NCI-H2227 treated with DMSO at 0.1 percent for 48 hours (cell line): ENCODE results near the gene STAC2.
"Not testable (repeated sequence)": the region's sequence is repeated elsewhere in the genome, so short reads cannot be mapped to it uniquely, and the experiment has no call there.

Experiments
- DNase-seq: peaks from one replicate; lab custom pipeline; 2025; lab: John Stamatoyannopoulos, UW

Gene STAC2, protein sequence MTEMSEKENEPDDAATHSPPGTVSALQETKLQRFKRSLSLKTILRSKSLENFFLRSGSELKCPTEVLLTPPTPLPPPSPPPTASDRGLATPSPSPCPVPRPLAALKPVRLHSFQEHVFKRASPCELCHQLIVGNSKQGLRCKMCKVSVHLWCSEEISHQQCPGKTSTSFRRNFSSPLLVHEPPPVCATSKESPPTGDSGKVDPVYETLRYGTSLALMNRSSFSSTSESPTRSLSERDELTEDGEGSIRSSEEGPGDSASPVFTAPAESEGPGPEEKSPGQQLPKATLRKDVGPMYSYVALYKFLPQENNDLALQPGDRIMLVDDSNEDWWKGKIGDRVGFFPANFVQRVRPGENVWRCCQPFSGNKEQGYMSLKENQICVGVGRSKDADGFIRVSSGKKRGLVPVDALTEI

DNA sequence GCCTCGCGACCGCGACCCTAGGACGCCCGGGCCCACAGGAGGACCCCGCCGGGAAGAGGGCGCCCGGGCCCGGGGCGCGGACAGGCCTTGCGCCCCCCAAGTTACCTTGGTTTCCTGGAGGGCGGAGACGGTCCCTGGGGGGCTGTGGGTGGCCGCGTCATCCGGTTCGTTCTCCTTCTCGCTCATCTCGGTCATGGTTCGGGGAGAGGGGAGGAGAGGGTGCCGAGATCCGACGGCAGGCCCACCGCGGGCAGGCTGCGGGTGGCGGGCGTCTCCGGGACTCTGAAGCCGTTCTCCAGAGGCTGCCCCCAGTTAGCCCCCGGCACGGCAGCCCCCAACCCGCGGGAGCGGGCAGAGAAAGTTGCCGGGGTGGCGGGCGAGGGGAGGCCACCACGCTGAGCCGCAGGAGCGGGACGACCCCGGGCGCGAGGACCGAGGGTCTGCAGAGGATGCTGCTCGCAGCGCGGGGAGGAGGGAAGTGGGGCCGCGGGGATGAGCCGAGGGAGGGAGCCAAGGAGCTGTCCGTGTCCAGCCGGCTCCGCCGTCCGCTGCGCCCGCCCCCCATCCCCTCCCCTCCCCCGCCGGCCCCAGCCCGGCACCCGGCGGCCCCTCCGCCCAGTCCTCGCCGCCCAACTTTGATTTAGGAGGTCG is at the start of gene STAC2:
TSS of gene STAC2 (minus strand) at position 638 of the 651 bp plus-strand sequence. CDS start at position 195, 443 bp downstream.
- no peak for DNase-seq

DNA sequence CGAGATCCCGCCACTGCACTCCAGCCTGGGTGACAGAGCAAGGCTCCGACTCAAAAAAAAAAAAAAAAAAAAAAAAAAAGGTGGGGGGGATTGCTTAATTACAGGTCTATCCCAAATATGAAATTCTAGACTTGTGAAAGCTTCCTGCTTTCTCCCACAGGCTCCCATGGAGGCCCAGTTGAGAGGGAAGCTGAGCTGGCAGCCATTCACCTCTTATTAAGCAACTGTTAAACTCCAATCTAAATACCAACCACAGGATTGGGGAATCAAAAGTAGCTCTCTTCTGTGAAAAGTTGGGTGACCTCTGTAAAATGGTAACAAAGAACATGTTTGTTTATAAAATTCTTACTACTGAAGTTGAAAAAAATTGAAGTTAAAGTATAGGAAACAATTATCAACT is 45.8 kb upstream of the STAC2 start:
- DNase-seq: no peak

DNA sequence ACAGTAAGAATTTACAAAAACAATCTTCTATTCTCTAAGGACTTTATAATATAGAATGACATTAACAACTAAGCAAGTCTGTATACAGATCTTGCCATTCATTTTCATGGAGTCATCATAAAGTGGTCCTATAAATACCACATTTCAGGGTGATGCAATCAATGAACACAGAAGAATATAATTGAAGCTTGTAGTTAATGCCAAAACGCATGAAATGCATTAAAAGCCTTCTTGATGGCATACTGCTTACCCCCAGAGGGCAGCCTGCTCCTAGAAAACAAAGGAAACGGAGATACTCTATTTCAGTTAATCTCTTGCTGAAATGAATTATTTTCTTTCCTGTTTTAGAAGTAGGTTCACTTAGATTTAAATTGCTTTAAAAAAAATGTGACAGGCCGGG is 45.2 kb upstream of the STAC2 start:
- no peak for DNase-seq

DNA sequence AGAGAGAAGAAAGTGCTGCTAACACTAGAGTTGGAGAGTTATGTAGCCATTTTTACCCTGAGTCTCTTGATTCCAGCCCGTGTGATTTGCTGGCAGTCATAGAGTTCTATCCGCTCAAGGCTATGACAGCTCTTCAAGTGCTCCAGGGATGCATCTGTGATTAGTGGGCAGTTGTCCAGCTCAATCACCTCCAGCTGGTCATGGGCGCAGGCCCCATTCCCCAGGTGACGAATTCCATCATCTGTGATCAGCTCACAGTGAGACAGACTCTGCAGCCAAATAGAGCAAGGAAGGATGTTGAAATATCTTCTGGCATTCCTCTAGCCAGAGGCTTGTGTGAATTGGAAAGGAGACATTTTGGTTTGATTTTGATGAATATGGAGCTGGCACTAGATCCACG is 38.4 kb upstream of the STAC2 start:
- no peak for DNase-seq

DNA sequence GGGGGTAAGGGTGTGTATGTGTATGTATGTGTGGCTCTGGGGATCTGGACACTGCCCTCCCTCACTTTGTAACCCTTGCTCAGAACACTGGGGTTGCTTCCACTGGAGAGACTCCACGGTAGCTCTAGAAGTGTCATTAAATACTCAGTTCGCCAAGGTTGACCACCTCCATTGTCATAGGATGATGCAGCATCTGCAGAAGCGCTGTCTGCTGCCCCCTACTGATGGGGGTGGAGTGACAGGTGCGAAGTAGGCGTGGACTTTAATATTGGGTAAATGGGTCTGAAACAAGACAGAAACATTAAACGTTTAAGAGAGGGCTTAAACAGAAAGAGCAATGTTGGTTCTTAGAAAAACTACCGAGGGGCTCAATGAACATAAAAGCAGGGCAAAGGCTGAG is 35.5 kb upstream of the STAC2 start:
- no peak for DNase-seq

DNA sequence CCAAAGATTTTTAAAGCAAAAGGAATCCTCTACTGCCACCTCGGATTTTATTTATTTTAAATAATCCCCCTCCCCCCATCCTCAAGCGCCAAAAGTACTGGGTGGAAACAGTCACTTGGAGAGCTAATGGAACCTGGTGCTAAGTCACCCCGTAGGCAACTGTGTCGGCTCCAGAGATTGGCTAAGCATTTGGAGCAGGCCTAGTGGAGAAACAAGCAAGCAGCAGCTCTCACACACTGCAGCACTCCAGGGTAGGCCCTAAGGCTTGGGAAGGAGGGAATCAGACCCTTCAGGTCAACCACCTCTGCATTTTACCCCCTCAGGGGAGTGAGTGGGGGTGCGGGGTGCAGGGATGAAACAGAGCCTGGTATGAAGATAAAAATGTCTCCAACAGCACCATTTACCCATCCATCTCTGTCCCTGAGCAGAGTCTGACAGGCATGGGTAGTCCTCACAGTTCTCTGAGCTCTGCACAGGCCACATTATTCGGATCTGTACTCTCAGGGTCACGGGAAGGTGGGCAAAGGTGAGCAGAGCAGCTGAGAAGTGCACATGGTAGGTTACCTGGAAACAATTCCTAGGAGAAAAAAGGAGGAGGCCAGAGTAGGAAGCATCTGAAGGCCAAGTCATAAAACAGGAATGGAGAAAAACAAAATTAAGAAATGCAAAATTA is 27.2 kb upstream of the STAC2 start:
- DNase-seq: no peak

DNA sequence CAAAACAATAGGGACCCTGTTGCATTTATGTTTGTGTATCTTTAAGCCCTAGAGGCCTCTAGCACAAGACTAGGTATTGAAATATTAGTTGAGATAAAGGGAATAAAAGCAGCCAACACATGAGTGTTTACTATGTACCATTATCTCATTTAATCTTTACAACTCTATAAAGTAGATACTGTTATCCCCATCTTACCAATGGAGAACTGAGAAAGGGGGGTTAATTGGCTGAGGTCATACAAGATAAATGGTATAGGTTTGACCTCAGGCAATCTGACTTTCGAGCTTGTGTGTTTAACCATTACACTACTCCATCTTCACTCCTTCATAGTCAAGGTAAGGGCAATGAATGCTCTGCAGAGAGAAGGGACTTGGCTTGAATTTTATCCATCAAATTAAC is 26.3 kb upstream of the STAC2 start:
- no peak for DNase-seq

DNA sequence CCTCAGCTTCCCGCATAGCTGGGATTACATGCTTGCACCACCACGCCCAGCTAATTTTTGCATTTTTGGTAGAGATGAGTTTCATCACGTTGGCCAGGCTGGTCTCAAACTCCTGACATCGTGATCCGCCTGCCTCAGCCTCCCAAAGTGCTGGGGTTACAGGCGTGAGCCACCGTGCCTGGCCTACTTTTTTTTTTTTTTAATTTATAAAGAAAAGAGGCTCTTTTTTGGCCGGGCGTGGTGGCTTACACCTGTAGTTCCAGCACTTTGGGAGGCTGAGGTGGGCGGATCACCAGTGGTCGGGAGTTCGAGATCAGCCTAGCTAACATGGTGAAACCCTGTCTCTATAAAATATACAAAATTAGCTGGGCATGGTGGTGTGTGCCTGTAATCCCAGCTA is 24.3 kb upstream of the STAC2 start:
- not testable (repeated sequence) for DNase-seq

DNA sequence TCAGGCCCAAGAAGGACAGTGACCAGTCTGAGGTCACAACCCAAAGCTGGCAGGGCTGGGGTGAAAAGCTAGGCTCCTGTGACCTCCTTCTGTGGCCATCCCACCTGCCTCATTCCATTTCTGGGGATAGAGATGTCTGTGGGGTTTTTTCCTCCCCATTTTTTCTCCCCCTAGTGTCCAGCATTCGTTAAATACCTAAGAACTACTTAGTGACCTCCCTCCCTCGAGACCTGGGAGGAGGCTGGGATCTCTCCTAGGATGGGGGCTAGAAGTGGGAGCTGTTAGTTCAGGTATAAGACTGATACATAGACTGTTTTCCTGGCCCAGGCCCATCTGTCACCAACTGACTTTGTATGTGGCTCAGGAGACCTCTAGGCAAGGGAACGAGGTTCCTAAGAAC is 20.5 kb upstream of the STAC2 start:
- no peak for DNase-seq

DNA sequence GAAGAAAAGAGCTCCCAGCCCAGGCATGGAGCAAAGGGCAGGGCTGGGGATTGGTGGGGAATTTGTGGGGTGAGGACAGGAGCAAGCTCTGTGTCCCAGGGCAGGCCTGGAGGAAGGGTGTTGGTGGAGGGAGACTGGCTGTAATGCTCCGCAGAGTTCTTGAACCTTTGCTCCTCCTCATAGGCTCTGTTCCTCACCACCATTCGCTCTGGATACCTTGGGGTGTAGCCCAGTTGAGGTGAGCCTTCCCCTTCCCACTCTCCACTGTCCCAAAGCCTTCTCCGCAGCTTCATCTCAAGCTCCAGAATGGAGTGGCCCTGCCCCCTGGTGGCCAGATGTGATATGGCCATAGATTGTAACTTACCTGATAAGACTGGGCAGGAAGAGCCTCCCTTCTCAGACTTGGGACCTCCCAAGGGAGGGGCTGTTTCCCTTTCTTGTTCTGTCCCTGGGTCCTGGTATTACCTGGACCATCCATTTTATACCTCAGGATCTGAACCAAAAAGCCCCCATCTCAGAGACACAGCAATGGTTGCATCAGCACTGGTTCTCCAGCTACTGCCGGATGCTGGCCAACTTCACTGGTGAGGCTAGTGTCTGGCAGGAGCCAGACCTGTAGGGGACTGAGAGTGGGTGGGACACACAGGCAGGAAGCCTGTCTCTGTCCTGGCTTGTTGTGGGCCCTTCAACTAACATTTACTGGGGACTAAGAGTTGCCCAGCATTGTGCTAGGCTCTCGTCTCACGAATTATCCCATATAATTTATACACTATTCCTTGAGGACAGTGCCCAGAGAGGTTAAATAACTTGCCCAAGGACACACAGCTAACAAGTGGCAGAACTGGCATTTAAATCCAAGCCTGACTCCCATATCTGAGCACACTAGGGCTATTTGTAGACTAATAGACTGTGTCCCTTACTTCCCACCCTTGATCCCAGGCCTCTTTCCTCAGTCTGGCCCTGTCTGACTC is 19.1 kb upstream of the STAC2 start:
- DNase-seq: peak; percentile 73

DNA sequence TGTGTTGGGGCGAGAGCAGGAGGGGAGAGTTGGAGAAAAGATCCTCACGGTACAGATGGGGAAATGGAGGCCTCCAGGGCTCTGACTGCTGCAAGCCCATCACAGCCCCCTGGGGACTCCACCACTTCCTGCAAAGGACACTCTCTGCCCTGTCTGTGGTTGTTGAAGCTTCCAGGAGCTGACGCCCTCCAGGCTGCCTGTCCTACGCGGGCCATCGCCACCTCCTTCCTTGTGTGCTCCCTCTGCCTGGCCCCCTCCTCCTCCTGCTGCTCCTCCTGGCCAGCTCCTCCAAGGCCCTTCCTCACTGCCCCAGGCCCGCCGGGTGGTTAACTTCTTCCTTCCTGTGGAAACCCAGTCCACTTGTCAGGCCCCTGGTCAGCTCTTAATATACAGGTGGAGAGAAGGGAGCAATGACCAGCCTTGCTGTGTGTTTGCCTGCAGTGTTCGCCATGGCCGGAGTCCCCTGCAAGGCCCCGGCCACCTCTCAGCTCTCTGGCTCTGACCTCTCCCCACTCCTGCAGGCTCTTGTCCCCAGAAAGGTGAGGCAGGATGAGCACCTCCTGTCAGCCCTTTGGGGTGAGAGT is 18.4 kb upstream of the STAC2 start:
- no peak for DNase-seq

DNA sequence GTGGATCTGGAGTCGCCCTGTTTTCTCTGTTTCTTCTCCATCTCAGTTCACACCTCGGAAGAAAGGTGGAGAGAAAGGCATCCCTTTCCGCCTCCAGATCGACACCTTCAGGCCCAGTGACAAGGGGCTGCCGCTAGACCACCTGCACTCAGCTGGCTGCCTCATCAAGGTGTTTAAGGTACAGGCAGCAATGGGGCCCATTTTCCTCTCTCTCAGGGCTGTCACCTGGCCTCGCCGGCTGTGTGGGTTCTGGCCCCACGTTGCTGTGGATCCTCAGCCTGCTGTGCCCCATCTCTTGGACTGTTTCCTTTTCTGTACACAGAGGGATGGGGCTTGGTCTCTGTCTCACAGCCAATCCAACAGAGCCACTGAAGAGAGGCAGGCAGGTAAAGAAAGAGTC is 17.4 kb upstream of the STAC2 start:
- no peak for DNase-seq

DNA sequence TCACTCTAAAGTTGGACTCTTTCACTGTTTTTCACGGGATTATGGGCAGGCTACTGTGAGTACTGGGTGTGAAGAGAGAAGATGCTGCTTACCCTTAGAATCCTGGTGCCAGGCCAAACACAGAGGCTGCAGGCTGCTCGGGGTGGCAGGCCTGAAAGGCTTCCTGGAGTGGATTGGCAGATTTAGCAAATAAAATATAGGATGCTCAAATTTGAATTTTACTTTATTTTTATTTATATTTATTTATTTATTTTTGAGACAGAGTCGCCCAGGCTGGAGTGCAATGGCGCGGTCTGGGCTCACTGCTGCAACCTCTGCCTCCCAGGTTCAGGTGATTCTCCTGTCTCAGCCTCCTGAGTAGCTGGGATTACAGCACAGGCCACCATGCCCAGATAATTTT is 14.9 kb upstream of the STAC2 start:
- no peak for DNase-seq

DNA sequence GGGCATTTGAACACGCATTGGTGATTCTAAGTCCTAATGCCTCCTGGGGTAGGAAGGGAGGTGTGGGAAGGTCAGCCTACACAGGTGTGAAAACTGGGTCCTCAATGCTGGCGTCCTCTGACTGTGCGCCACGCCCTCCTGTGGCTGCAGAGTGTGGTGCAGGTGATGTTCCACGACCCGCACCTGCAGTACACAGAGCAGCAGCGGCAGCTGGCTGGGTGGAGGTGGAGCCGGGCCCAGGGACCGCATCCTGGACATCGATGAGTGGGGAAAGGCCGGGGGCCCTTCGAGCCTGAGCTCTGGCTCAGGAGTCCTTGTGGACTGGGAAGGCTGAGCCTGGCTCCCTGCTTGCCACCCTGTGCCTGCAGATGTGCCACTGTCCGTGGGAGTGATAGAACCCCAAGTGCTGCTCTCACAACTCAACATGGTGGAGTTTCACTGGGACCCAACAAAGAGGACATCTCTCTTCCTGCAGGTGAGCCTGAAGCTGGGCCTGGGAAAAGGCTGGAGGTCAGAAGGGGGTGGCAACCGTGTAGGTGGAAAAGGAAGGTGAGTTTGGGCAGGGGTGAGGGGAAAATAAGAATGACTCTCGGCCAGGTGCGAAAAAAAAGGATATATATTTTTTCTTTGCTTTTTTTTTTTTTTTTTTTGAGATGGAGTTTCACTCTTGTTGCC is 14.0 kb upstream of the STAC2 start:
- peak; percentile 52 for DNase-seq

DNA sequence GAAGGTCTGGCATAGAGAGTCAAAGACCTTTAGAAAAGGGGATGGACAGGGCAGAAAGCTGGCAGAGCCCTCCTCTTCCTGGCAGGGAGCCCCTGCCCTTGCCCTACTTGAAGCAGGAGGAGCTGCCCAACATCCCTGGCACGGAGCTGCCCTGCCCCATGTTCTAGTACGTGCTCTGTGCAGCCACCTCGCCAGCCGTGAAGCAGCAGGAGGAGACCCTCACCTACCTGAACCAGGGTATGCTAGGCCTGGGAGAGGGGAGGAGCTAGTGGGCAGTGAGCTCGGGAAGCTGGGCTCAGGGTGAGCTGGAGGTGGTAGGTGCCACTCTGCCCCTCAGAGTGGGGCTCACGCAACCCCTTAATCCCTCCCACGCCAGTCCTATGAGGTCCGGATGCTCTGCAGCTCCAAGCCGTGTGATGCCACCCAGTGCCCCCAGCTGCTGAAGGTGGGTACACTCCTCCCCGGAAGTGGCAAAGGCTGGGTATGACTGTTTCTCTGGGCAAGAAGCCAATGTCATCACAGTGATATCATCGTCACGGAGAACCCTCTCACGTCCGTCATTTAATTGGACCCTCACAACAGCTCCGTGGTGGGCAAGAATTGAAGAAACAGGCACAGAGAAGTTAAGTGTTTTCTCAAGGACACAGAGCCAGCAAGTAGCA is 12.7 kb upstream of the STAC2 start:
- no peak for DNase-seq

DNA sequence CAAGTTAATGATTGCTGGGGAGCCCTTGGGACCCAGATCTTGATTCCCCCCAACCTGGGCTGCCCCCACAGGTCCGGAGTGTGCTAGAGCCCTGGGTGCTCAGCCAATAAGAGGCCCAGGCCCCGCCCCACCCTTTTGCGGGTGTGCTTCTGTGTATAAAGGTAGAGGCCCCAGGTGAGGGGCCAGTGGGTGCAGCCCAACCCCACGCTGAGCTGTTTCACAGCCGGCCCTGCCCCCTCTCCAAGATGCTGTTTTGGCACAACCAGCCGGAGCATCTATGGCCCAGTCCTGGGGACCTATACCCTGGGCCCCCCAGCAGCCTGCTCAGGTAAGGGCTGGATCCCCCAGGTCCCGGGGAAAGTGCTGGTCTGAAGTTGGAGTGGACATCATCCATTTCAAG is 11.8 kb upstream of the STAC2 start:
- DNase-seq: no peak

DNA sequence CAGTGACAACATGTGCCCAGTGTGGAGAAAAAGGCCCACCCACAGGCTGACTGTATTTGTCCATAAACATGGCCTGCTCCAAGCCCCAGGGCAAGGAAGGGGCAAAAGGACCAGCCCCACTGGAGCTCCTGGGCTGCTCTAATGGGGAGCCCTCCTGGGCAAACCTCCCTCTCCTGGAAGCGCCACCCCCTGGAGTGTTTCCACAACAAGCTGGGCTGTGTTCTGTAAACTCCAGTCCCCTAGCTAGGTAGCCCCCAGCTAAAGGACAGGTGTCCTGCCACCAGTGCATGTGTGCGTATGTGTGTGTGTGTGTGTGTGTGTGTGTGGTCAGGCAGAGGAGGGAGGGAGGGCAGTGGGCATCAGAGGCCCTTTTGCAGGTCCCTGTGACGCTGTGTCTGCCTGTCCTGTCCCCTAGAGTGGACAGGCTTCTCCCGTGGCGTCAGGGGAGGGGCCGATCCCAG is 11.3 kb upstream of the STAC2 start:
- no peak for DNase-seq

DNA sequence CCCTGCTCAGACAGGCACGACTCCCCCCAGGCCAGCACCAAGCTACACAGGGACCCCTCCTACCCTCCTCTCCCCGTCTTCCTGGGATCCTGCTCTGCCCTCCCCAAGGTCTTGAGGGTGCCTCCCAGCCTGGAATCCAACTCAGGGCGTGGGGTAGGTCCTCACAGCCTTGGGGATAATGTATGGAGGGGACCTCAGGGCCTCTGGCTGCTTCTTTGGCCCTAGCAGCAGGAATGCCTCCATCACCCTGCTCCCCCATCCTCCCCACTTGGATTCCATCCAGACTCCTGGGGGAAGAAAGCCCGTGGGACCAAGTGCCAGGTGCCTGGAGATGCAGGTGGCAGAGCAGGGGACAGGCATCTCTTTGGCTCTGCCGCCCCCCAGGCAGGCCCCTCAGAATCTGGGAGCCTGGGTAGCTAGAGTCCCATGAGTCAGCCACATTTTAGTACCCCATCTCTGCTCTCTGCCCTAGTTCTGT is 10.7 kb upstream of the STAC2 start:
- DNase-seq: no peak

DNA sequence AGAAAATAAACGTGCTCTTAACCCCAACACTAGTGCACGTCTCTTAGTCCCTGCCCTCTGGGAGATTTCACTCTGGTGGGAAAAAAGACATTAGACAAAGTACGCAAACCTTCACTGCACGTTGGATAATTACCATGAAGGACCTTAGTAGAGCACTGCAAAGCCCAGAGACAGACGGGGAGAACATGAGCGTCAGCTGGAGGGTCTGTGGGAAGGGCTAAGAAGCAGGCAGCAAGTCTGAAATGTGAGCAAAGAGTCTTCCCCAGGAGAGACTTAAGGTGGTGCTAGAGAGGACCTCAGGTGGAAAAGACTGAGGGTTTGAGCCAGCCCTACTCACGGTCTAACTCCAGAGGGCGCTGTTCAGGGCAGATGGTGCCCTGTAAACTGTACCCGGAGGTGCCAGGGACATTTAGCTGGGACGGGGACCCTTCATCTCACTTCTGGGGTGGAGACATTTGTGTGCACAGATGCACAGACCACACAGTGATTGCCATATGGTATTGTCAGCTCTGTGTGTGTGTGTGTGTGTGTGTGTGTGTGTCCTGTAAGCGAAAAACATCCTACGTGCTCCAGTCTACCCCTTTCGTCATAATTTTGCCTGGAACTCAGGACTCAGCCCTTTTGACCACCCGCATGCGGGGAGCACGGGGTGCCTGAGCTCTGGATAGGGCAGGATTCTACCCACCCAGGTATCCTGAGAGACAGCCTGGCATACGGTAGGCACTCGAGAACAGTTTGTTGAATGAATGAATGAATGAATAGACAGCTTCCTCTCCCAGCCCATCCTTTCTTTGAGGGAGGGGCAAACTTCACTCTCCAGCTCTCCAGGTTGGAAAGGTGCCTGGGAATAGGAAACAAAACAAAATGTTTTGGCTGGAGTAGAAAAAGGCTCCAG is 10.1 kb upstream of the STAC2 start:
- DNase-seq: peak; percentile 84
